GM12874 (cell line): ENCODE measurements around the gene JARID2.

Experiments
- CTCF ChIP-seq: IDR thresholded peaks from 2 replicates; pipeline ENCODE4 v1.5.1; 2011; ENCODE audit warnings: low read depth, mild to moderate bottlenecking, control low read depth, low read length, moderate library complexity; ENCODE audit not compliant: insufficient read depth

The JARID2 gene

GRCh38 chr6:15442467-15442866, 196.6 kb downstream of the JARID2 start:
- TF ChIP-seq CTCF: no peak

- TF ChIP-seq CTCF: no peak
Measured at GRCh38 chr6:15443119-15443830, 197.4 kb downstream of the JARID2 start.

- no peak for TF ChIP-seq CTCF
Measured at GRCh38 chr6:15444081-15444731, 198.3 kb downstream of the JARID2 start.

GRCh38 chr6:15444881-15445280, 199.0 kb downstream of the JARID2 start:
- TF ChIP-seq CTCF: peak; percentile 23; the same call in 1 of the 2 replicates

- TF ChIP-seq CTCF: no peak
Measured at GRCh38 chr6:15447546-15448267, 201.8 kb downstream of the JARID2 start.

GRCh38 chr6:15449011-15449410, 203.1 kb downstream of the JARID2 start:
- no peak for TF ChIP-seq CTCF

GRCh38 chr6:15451738-15452137, 205.9 kb downstream of the JARID2 start:
- TF ChIP-seq CTCF: no peak
